Testis (tissue), 3 donors: ENCODE measurements around the gene STIM2. TPM values are rescaled to one million over a fixed set of nuclear protein-coding genes. Genes with fewer than 3 reads are reported as not detected.

Experiments used
- DNase-seq: peaks from one replicate; pipeline ENCODE4 v3.0.0-alpha.2; 2019
- H3K27ac ChIP-seq, 2 donors: fragments of 200-600 bp; sonication (generic); one replicate each; pipeline ENCODE4 v1.5.1; 2019
- H3K27me3 ChIP-seq: fragments of 200-600 bp; sonication (generic); one replicate; pipeline ENCODE4 v1.5.1; 2019
- H3K36me3 ChIP-seq: fragments of 200-600 bp; sonication (generic); one replicate; pipeline ENCODE4 v1.5.1; 2017; ENCODE audit warnings: low read depth; ENCODE audit errors: missing control alignments
- H3K4me1 ChIP-seq: fragments of 200-600 bp; sonication (generic); one replicate; pipeline ENCODE4 v1.5.1; 2019
- H3K4me3 ChIP-seq, 2 donors: fragments of 200-600 bp; sonication (generic); one replicate each; pipeline ENCODE4 v1.5.1; 2017 to 2019
- H3K9me3 ChIP-seq: fragments of 200-600 bp; sonication (generic); one replicate; pipeline ENCODE4 v1.5.1; 2017
- POLR2A ChIP-seq: fragments of 450-650 bp; IDR thresholded peaks from one replicate; pipeline ENCODE4 v1.6.1; 2017; ENCODE audit warnings: antibody characterized with exemption, mild to moderate bottlenecking, moderate library complexity
- WGBS, 2 donors: methylation state at CpG; one replicate each; pipeline ENCODE4 v1.1.5; 2018; 5-methylcytosine and 5-hydroxymethylcytosine counted together
- intact Hi-C: fragments of 100-400 bp; cut with DNase I; formaldehyde crosslinking; loops from one replicate; pipeline ENCODE4 v1.15.1; 2023; ENCODE audit warnings: low total_unique reads
- polyA plus RNA-seq: library from polyadenylated mRNA; stranded (reverse); fragments of 350-450 nt; fragmentation: Illumina TruSeq; extraction: RNeasy Lipid Tissue Mini Kit (QIAGEN cat#74804); gene quantifications from one replicate; pipeline ENCODE4 v1.2.3, GENCODE V29; 2014; ENCODE audit warnings: low read depth, low replicate concordance; ENCODE audit not compliant: insufficient read depth
- total RNA-seq, 2 donors: library from RNA; depleted of rRNA; stranded (reverse); fragments of >200 nt; gene quantifications; one replicate each; pipeline ENCODE4 v1.2.3, GENCODE V29; 2016
- TF ChIP-seq, protein P1 (sequence below), 3 experiments: fragments of 450-650 bp in 2 of 3; fragments of 200-600 bp in 1 of 3; sonication (generic) in 1 of 3; IDR thresholded peaks; one replicate each; pipeline ENCODE4 v1.5.1; 2016 to 2019; ENCODE audit warnings: antibody characterized with exemption in 3 of 3, mild to moderate bottlenecking in 2 of 3, moderate library complexity in 1 of 3

Gene STIM2
- total and polyA plus RNA-seq, 3 donors from 2014 or later = 14.3 to 35.0 (median 29.4) TPM

DNA sequence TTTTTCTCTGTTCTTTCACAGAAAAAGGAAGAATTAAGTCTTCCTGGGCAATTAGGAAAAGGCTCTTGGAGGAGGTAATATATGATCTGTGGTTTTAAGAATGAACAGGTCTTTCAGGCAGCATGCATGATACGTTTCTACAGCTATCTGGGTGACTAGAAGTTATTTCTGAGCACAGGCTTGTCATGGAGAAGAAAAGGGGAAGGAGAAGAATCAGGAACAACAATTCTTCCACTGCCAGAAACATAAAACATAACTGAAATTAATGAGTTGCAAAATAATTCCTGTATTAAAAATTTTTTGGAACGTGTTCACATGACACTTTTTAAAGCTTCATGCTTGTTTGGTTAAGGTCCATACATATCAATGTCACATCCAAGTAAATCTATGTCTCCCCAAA lies 17.7 kb upstream of the STIM2 start:
- no peak for DNase-seq
- no peak for TF ChIP-seq POLR2A
- TF ChIP-seq, protein P1, sequence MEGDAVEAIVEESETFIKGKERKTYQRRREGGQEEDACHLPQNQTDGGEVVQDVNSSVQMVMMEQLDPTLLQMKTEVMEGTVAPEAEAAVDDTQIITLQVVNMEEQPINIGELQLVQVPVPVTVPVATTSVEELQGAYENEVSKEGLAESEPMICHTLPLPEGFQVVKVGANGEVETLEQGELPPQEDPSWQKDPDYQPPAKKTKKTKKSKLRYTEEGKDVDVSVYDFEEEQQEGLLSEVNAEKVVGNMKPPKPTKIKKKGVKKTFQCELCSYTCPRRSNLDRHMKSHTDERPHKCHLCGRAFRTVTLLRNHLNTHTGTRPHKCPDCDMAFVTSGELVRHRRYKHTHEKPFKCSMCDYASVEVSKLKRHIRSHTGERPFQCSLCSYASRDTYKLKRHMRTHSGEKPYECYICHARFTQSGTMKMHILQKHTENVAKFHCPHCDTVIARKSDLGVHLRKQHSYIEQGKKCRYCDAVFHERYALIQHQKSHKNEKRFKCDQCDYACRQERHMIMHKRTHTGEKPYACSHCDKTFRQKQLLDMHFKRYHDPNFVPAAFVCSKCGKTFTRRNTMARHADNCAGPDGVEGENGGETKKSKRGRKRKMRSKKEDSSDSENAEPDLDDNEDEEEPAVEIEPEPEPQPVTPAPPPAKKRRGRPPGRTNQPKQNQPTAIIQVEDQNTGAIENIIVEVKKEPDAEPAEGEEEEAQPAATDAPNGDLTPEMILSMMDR (IDR thresholded peaks at IDR 0.05) = no peak
- Histone ChIP-seq H3K27ac (no peak overlapping the region), H3K9me3 (no peaks in the 10 kb centered on the region), H3K36me3 (no peaks in the 10 kb centered on the region), H3K4me1 (no peaks in the 10 kb centered on the region), H3K27me3 (no peaks in the 10 kb centered on the region), H3K4me3 (no peak overlapping the region)
- intact Hi-C loops = no loop called here
- WGBS, 2 donors = 76 to 85% methylated on average over 2 of the region's 2 CpGs

- Histone ChIP-seq H3K4me1 (no peaks in the 10 kb centered on the region), H3K9me3 (no peaks in the 10 kb centered on the region), H3K27me3 (no peaks in the 10 kb centered on the region), H3K4me3 (no peak overlapping the region), H3K36me3 (no peaks in the 10 kb centered on the region), H3K27ac (no peak overlapping the region)
- TF ChIP-seq, protein P1 (IDR thresholded peaks at IDR 0.05) = no peak
- no peak for TF ChIP-seq POLR2A
- no peak for DNase-seq
- intact Hi-C loops = no loop called here
- 83 to 87% methylated on average over 1 of the region's 1 CpG for WGBS, 2 donors
These were observed 10.1 kb upstream of the STIM2 start for GRCh38 chr4:26850528-26850927.

DNA sequence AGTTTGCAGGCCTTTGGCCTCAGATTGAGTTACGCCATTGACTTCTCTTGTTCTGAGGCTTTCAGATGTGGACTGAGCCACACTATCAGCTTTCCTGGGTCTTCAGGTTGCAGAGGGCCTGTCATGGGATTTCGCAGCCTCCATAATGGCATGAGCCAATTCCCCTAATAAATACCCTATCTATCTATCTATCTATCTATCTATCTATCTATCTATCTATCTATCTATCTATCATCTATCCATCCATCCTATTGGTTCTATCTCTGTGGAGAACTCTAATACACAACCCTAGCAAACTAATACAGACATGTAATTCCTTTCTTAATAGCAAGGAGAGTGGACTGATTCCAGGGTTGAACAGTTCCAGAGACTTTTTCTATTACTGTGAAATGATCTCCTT lies 9.5 kb upstream of the STIM2 start:
- no peak for DNase-seq
- Histone ChIP-seq H3K27ac (no peak overlapping the region), H3K4me3 (no peak overlapping the region), H3K4me1 (no peaks in the 10 kb centered on the region), H3K9me3 (no peaks in the 10 kb centered on the region), H3K27me3 (no peaks in the 10 kb centered on the region), H3K36me3 (no peaks in the 10 kb centered on the region)
- 98 to 100% methylated on average over 2 of the region's 2 CpGs for WGBS, 2 donors
- TF ChIP-seq, protein P1 (IDR thresholded peaks at IDR 0.05) = no peak
- intact Hi-C loops = no loop called here

DNA sequence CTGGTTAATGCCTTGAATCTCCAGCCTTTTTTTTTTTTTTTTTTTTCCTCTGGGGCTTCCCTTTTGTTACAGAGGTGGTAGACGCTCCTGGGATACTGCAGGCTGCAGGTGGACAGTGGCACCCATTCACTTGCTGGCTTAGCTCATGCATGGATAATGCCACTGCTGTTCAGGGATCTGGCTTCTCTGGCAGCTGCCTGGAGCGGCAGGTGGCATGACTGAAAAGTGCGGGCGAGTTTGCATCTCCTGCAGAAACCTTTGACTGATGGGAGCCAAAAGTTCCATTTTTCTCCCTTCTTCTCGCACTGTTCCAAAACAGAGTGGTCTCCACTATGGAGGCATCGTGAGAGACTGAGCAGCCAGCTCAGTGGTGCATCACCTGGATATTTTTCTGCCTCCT lies 5.9 kb upstream of the STIM2 start:
- Histone ChIP-seq H3K9me3 (no peaks in the 10 kb centered on the region), H3K4me1 (peaks cover 18% of the 10 kb centered on the region), H3K4me3 (no peak overlapping the region), H3K27me3 (no peaks in the 10 kb centered on the region), H3K27ac (no peak overlapping the region), H3K36me3 (no peaks in the 10 kb centered on the region)
- intact Hi-C loops = no loop called here
- 56 to 85% methylated on average over 6 of the region's 6 CpGs for WGBS, 2 donors
- TF ChIP-seq POLR2A = no peak
- TF ChIP-seq, protein P1 (IDR thresholded peaks at IDR 0.05) = no peak
- DNase-seq = no peak

- Histone ChIP-seq H3K27ac (peak overlapping the region; percentile 31 to 86), H3K36me3 (no peaks in the 10 kb centered on the region), H3K9me3 (no peaks in the 10 kb centered on the region), H3K27me3 (no peaks in the 10 kb centered on the region), H3K4me3 (peak overlapping the region; percentile 76 to 78), H3K4me1 (peaks cover 18% of the 10 kb centered on the region)
- intact Hi-C loops = no loop called here
- WGBS, 2 donors = 12 to 20% methylated on average over 7 of the region's 7 CpGs
- DNase-seq = no peak
- TF ChIP-seq POLR2A = no peak
- TF ChIP-seq, protein P1 (IDR thresholded peaks at IDR 0.05) = no peak
These were observed 3.7 kb upstream of the STIM2 start for GRCh38 chr4:26856906-26857277.
